SK-N-DZ (cell line): ENCODE measurements around the gene SLC45A1. TPM values are rescaled to one million over a fixed set of nuclear protein-coding genes. Genes with fewer than 3 reads are reported as not detected.
A peak's percentile ranks its signal among the peaks of the same experiment; 100 is the strongest.
"Not testable (repeated sequence)": the region's sequence is repeated elsewhere in the genome, so short reads cannot be mapped to it uniquely, and the experiment has no call there.

Experiments used
- DNase-seq: peaks from one replicate; pipeline ENCODE4 v3.0.0-alpha.2; 2015; ENCODE audit warnings: low spot score
- polyA plus RNA-seq, 2 experiments: library from polyadenylated mRNA; depleted of rRNA; stranded (reverse); fragments of >200 nt; gene quantifications; 2 replicates each; pipeline ENCODE4 v1.2.3, GENCODE V29; 2014

The SLC45A1 gene
- polyA plus RNA-seq (2014; cell fraction: cytosol; rRNA removed) = 0.12 and 0.20 TPM in 2 replicates
- polyA plus RNA-seq (2014; cell fraction: nucleus; rRNA removed) = not detected in 2 replicates

DNA sequence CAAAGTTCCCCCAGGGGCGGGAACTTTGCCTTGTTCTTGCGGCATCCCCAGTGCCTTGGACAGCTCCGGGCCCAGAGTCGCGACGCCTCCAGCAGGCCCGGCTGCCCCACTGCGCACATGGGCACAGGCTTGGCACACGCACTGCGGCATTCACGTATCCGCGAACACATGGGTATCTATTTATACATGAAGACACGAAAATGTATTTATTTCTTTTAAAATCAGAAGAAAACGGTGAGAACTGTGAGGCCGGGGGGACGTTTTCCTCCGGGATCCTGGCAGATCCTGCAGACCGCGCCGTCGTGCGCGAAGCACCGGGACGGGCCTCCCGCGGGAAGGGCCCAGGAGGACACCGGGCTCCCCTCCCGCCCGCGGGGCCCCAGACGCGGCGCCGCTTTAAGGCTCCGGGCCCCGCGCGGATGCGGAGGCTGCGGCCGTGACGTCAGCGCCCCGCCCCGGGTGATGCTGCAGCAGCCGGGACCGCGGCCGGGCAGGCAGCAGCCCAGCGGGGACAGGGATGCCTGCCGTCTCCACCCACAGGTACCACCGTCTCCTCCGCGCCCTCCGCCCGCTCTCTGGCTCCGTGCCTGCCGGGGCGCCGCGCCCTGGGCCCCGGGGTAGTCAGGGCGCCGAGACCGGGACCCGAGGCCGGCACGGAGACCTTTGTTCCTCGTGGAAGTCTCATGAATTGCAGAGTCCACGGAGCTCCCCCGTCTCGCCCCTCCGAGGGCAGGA, at the start of gene SLC45A1:
TSS of gene SLC45A1 (plus strand) at position 468 of the 735 bp plus-strand sequence. CDS start 6,216 bp downstream, outside the sequence.
- peak; percentile 43 for DNase-seq

DNA sequence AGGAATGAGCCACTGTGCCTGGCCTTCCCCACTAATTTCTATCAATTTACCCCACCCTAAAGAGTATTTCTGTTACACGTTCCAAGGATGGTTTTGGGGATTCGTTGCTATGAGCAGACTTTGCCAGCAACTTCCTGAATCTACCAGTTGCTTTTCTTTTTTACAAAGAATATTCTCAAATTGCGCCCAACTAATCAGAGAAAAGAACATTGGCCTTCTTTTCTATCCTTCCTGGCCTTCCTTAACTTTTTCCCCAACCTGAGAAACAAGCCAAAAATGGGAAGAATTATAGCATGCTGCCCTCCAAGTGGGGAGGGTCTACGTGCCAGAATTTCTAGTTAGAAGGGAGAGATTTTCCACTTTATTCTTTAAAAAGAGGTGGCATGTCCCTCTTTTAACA, 44.9 kb upstream of the SLC45A1 start:
- no peak for DNase-seq

DNA sequence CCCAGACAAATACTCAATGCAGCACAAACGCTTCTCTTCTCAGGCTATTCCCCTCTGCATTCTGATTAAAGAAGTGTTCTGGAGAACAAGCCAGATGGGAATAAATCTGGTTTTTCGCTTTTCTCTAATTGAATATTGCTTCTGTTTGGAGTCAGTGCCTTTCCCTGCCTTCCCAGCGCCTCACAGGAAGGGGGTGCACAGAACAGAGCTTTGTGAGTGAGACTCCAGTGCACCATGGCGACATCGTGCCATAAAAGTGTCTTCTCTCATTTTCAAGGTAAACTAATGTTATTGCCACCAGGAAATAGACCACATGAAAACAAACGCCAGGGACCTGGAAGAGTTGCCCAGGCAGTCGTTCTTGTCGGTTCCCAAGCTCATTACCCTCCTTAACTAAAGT, 43.6 kb upstream of the SLC45A1 start:
- no peak for DNase-seq

DNA sequence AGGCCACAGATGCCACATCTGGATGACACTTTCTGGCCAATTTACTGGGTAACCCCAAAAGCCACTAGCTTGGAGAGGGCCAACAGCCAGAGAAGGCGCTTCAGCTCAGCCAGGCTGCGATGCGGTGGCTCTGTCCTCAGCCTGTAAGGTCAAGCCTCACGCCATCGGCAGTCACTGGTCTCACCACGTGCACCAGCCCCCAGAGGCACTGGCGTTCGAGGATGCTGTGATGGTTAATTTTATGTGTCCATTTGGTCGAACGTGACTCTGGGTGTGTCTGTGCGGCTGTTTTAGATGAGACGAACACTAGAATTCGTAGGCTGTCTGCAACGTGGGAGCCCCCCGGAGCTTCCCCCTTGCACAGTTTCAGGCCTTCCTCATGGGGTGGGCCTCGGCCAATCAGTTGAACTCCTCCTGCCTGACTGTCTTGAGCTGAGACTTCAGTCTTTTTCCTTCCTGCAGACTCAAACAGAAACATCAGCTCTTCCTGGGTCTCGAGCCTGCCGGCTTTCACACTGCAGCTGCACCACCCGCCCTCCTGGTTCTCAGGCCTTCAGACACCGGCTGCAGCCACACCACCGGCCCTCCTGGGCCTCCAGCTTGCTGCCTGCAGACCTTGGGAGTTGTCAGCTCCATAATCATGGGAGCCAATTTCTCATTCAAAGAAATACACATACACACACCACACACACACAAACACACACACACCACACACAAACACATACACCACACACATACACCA, 41.6 kb upstream of the SLC45A1 start:
- peak; percentile 13 for DNase-seq

DNA sequence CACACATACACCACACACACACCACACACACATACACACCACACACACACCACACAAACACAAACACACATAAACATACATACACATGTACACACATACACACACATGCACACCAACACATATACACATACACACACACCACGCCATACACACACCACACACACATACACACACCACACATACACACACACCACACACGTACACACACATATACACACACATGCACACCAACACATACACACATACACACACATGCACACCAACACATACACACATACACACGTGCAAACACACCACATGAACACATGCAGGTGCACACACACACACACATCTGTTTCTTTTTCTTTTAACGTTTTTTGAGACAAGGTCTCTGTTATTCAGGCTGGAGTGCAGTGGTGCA, 41.0 kb upstream of the SLC45A1 start:
- no peak for DNase-seq

DNA sequence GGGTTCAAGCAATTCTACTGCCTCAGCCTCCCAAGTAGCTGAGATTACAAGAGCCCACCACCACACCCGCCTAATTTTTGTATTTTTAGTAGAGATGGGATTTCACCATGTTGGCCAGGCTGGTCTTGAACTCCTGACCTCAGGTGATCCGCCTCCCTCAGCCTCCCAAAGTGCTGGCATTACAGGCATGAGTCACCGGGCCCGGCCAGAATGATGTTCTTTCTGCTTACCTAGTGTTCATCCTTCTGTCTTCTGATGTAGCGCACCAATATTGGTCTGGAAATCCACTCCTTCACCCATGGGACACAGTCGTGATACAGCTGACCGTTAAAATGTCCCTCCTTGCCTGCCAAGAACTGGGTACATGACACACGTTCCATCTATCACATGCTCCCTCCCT, 39.2 kb upstream of the SLC45A1 start:
- not testable (repeated sequence) for DNase-seq

DNA sequence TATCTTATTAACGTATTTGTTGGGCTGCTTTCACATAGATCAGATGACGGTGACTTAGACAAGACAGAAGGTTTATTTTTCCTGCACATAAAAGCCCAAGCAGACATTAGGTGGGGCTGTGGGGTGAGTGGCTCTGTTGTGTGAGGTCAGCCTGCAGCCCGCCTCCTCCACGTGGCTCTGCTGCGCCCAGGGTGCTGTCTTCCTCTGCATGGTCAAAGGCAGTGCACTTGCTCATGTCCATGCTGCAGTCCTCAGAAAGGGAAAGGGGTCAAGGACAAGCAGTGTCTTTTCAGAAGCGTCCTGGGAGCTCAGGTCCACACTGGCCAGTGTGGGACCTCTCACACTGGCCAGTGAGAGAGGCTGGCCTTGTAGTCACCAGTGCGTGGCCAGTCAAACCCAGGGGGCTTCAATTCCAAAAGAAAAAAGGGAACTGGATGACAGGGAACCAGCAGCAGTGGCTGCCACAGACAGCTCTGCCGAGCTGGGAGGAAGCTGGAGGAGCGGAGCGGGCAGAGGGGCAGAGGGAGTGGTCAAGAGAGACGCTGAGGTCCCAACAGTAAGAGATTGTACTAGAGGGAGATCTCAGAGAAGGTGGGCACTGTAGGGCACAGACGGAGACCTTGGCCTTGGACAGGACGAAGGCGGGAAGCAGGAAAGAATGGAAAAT, 35.9 kb upstream of the SLC45A1 start:
- peak; percentile 4 for DNase-seq

DNA sequence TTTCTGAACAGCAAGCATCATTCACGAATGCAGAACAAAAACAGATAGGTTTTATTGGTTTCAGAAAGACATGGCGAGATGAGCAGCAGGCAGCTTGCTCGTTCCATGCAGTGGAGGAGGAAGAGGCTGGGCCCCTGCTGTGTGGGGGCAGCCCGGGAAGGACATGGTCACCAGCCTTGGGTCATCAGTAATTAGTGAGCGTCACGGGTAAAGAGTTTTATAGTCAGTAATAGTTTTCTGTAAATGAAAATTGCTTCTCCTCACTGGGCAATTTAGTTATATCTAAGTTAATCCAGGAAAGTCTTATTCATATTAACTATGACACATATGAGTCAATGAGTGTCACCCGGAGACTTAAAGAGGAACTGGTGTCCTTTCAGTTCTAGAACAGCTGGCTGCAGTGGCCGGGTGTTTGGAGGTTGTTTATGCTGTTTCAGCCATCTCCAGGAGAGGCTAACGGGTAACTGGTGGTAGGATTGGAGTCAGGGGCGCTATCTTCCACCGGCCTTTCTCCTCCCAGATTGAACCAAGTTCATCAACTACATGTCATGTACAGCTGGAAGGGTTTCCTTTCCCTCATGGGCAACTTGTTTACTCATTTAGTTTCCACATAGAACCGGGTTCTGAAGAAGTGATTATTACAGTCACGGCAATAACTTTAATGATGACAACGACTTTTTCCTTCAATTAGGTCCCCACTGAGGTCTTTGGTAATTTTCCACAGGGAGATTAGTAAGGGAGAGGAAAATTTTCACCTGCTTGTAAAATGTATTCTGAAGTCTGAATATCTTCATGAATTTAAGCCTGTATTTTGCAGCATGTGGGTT, 34.6 kb upstream of the SLC45A1 start:
- no peak for DNase-seq

DNA sequence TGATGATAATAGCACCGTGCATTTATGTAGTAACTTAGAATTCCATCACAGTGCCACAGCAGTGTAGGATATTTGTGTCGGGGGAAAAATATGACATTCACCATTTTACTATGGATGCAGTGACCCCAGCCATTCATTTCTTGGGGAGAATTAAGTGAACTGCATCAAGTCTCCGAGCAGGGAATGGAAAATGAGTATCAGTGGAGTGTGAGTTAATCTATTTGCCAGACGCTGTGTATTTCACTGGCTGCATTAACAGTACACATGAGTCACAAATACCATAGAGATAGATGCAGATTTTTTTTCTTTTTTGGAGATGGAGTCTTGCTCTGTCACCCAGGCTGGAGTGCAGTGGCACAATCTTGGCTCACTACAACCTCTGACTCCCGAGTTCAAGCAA, 33.8 kb upstream of the SLC45A1 start:
- no peak for DNase-seq

DNA sequence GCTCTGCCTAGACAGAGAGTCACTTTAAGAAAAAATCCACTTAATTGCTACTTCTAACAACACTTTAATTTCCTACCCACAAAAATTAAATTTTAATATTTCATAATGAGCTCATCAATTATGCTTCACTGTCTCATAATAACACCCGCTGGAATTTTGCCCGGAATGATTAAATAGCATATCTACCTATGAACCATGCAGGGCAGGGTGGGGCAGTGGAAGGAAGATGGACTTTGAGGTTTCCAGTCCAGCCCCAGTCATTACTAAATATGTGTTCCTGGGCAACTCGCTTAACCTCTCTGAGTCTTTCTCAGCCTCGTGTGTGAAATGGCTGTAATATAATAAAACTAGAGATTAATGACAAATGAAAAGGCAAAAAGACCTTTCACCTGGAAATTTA, 32.8 kb upstream of the SLC45A1 start:
- no peak for DNase-seq

DNA sequence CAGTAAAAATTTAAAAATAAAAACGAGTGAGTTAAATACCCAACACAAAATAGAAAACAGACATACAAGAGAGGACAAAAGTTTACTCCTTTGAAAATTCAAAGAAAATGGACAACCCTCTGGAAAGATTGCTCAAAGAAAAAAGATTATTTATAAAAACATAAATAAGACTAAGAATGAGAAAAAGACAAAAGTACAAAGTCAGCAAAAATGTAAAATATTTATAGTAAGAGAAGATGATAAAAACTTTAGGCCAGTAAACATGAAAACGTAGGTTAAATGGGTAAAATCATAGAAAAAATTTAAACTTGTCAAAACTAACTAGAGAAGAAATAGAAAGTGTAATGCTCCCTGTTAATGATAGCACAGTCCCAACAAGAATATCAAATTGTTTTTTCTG, 31.9 kb upstream of the SLC45A1 start:
- no peak for DNase-seq

DNA sequence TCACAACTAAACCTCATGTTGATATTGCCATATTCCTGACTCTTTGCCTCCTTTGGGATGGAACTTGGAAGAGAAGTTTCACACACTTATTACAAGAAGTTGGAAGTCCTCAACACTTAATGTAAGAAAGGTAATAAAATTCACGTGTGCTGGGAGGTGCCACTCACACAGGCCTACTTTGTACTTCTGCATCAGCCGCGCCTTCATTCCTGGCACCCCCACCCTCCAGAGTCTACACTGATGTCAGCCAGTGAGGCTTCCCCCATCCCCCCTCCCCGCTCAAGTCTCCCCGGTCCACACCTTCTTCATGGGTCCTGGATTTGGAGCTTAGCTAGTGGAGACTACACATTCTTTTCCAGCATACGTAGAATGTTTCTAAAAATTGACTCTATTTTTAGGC, 24.8 kb upstream of the SLC45A1 start:
- no peak for DNase-seq

DNA sequence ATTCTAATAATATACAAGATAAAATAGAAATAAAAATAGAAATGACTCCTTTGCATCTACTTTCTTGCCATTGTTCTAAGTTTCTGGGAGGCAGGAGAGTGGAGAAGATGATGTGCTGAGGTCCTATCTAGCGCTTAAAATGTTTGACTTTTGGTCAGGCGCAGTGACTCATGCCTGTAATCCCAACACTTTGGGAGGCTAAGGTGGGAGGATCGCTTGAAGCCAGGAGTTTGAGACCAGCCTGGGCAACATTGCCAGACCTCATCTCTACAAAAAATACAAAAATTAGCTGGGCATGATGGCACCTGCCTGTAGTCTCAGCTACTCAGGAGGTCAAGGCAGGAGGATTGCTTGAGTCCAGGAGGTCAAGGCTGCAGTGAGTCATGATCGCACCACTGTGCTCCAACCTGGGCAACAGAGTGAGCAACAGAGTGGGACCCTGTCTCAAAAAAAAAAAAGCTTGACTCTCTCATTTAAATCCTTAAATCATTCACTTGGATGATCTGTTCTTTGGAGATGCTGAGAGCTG, 24.2 kb upstream of the SLC45A1 start:
- DNase-seq = no peak

DNA sequence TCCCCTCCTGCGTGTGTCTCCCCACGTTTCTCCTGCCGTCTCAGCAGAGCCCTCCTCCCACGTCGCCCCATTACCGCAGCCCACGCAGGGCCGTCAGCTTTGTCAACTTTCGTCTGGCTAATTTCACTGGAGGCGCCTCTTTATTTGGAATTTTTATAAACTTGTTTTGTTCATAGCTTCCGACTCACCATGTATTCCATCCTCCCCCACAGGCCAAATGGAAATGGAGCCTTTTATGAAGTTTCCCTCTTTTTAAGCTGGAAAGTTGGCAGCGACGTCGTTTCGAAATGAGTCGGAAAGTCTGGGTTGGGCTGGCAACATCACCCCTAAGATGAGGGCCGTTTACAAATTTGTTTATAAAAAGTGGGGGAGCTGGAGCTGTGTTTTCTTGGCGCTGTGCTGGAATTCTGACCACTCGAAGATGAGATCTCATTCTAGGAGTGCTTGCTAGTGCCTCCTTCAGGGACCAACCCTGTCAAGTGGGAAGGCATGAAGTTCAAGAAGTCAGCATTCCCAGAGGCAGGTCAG, 23.7 kb upstream of the SLC45A1 start:
- DNase-seq = no peak

DNA sequence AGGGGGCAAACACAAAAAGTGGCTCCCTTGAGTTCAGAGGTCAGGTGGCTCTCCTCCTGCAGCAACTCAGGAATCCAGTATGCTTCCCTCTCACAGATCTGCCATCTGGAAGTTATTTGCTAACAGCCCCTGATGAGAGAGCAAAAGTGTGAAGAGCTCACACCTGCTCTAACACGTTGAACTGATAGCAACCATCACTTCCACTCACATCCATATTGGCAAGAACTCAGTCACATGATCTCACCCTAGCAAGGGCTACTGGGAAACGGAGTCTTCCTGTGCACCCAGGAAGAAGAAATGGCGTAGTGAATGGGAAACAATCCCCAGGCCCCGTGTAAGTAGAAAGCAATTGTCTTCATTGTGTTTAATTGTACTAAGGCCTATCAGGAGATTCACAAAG, 20.7 kb upstream of the SLC45A1 start:
- no peak for DNase-seq

DNA sequence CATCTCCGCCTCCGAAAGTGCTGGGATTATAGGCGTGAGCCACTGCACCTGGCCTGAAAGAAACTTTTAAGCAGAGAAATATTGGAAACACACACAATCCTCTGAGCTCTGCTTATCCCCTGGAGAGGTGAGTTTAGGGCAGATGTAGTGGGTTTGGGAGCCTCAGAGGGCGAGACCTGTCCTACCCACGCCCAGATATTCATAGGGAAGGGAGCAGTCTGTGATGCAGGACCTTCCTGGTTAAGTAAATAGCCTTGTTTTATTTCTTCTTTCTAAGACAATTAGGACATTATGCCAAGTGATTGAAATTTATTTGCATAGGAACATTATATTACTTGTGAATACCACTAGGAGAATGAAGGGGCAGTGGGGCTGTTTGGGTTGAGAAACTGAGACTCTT, 18.0 kb upstream of the SLC45A1 start:
- no peak for DNase-seq

DNA sequence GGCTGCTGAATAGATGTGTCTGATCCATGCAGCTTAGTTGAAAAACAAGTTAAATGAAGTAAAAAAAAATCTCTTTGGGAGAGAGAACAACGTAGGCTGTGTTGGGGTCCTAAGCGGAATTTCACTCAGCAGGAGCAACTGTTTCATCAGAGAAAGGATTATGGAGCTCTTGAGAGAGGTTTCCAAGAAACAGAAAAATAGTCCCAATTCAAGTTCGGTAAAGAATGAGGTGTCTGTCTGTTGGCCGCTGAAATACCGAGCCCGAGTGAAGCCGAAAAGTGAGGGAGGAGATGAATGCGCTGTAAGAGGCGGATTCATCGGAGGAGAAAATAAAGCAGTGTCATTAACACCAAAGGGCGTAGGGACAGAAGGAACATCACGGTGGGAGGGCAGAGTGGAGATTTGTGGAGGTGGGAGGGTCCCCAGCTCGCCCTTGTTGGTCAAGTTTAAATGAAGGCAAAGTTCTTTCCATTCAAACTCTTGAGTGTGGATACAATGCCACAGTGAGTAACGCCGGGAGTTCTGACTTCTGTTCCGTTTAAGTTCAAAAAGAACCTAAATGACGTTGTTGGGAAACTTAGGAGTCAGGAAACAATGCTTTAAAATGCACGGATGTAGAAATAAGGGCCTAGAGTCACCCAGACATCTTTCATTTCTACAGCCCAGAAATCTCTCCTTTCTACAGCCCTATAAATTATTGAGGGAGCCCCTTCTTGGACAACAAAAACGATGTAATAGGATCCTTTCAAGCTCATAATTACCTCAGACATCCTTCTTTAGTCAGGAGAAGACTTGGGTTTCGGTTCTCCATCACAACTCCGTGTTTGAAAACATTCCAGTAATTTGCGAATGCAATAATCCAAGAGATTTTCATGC, 15.6 kb upstream of the SLC45A1 start:
- DNase-seq = no peak

DNA sequence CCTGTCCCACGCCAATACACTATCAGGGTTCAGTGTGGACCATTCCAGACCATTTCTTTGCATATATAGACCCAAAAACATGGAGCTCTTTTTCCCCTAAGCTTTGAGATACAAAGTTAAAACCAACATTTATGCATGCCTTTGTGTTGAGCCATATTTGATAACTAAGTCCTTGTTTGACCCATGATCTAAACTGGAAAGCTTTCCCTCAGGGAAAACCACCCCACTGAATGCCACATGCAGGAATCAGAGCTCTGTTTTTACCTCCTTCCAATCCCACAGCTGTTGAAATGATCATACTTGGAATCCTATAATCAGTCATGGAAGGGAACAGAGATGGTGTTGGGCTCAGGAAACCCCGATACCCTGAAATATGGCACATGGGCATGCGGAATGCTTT, 14.8 kb upstream of the SLC45A1 start:
- DNase-seq = no peak

DNA sequence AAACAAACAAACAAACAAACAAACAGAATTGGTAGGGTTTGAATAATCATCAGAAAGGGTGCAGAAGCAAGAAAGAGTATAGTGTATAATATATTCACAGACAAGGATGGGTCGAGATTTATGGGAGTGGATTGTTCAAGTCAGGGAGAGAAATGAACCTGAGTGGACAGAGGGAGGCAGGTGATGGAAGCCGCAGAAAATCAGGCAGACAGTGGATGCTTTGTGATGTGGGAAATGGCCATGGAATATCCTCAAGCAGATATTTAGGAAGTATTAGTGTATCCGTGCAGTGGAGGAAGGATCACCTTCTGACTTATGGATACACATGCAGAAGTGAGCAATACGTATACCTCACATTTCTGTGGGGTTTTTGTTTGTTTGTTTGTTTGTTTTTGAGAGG, 14.0 kb upstream of the SLC45A1 start:
- no peak for DNase-seq

DNA sequence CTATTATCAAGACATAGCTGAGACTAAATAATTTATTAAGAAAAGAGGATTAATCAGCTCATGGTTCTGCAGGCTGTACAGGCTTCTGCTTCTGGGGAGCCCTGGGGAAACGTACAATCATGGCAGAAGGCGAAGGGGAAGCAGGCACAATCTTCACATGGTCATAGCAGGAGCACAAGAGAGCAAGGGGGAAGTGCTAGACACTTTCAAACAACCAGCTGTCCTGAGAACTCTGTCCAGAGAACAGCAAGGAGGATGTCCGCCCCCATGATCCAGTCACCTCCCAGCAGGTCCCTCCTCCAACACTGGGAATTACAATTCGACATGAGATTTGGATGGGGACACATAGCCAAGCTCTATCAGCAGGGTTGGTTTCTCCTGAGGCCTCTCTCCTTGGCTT, 10.3 kb upstream of the SLC45A1 start:
- no peak for DNase-seq
